Suprapubic skin (tissue), 4 donors: ENCODE results near the gene COL26A1. TPM values are rescaled to one million over a fixed set of nuclear protein-coding genes. Genes with fewer than 3 reads are reported as not detected.
A peak's percentile ranks its signal among the peaks of the same experiment; 100 is the strongest.

Experiments
- DNase-seq, 2 donors: peaks; one replicate each; pipeline ENCODE4 v3.0.0-alpha.2; 2019; ENCODE audit warnings: low spot score in 2 of 2
- H3K27ac ChIP-seq: fragments of 200-600 bp; sonication (generic); one replicate; pipeline ENCODE4 v1.5.1; 2019
- H3K27me3 ChIP-seq: fragments of 200-600 bp; sonication (generic); one replicate; pipeline ENCODE4 v1.5.1; 2019
- H3K36me3 ChIP-seq: fragments of 200-600 bp; sonication (generic); one replicate; pipeline ENCODE4 v1.5.1; 2019
- H3K4me1 ChIP-seq: fragments of 200-600 bp; sonication (generic); one replicate; pipeline ENCODE4 v1.5.1; 2019
- H3K4me3 ChIP-seq: fragments of 200-600 bp; sonication (generic); one replicate; pipeline ENCODE4 v1.5.1; 2019; ENCODE audit warnings: mild to moderate bottlenecking
- H3K9me3 ChIP-seq: fragments of 200-600 bp; sonication (generic); one replicate; pipeline ENCODE4 v1.5.1; 2019
- CTCF ChIP-seq, 2 donors: fragments of 200-600 bp in 1 of 2; fragments of 450-650 bp in 1 of 2; sonication (generic) in 1 of 2; IDR thresholded peaks; one replicate each; pipeline ENCODE4 v1.5.1; 2016 to 2019; ENCODE audit warnings: antibody characterized with exemption in 2 of 2, mild to moderate bottlenecking in 1 of 2, moderate library complexity in 1 of 2
- EP300 ChIP-seq: sonication (generic); formaldehyde crosslinking; IDR thresholded peaks from one replicate; pipeline ENCODE4 v1.6.1; 2017; ENCODE audit warnings: antibody characterized with exemption
- POLR2A ChIP-seq, 2 donors: fragments of 450-650 bp; IDR thresholded peaks; one replicate each; pipeline ENCODE4 v1.6.1; 2017; ENCODE audit warnings: antibody characterized with exemption in 2 of 2, mild to moderate bottlenecking in 2 of 2, moderate library complexity in 2 of 2
- POLR2AphosphoS5 ChIP-seq, 3 donors: sonication (generic); formaldehyde crosslinking; IDR thresholded peaks; one replicate each; pipeline ENCODE4 v1.6.1; 2017; ENCODE audit warnings: antibody characterized with exemption in 3 of 3
- WGBS: methylation state at CpG from one replicate; pipeline ENCODE4 v1.1.5; 2018; 5-methylcytosine and 5-hydroxymethylcytosine counted together
- total RNA-seq, 4 donors: library from RNA; depleted of rRNA; stranded (reverse); fragments of >200 nt; gene quantifications; one replicate each; pipeline ENCODE4 v1.1.0, GENCODE V29; 2016

Gene COL26A1
- total RNA-seq, 4 donors from 2014 or later, result 1.1 TPM; not detected in 3

- no peaks in the 10 kb centered on the region for H3K36me3 ChIP-seq
- 80% methylated on average over 9 of the region's 9 CpGs for WGBS
- H3K27me3 ChIP-seq, result peaks cover 29% of the 10 kb centered on the region
- peak in 1 of 2 donors; percentile 73 for DNase-seq
- TF ChIP-seq CTCF (IDR thresholded peaks at IDR 0.05) (no peak), POLR2A (IDR thresholded peaks at IDR 0.05) (no peak), POLR2AphosphoS5 (IDR thresholded peaks at IDR 0.05) (no peak), EP300 (no peak)
- H3K27ac ChIP-seq, result no peak overlapping the region
- no peak overlapping the region for H3K4me3 ChIP-seq
- H3K4me1 ChIP-seq, result peaks cover 10% of the 10 kb centered on the region
- no peaks in the 10 kb centered on the region for H3K9me3 ChIP-seq
These were observed 225.7 kb downstream of the COL26A1 start for GRCh38 chr7:101588131-101588935.

GRCh38 chr7:101589052-101589451, 226.4 kb downstream of the COL26A1 start:
- Histone ChIP-seq H3K27ac (no peak overlapping the region), H3K4me1 (peaks cover 10% of the 10 kb centered on the region)
- TF ChIP-seq POLR2AphosphoS5 (IDR thresholded peaks at IDR 0.05), result no peak

GRCh38 chr7:101589976-101590662, 227.4 kb downstream of the COL26A1 start:
- Histone ChIP-seq H3K9me3 (no peaks in the 10 kb centered on the region), H3K27me3 (peaks cover 43% of the 10 kb centered on the region), H3K36me3 (no peaks in the 10 kb centered on the region), H3K4me3 (no peak overlapping the region), H3K4me1 (peaks cover 10% of the 10 kb centered on the region), H3K27ac (no peak overlapping the region)
- no peak for TF ChIP-seq CTCF (IDR thresholded peaks at IDR 0.05)
- TF ChIP-seq POLR2AphosphoS5 (IDR thresholded peaks at IDR 0.05), result no peak
- no peak for TF ChIP-seq POLR2A (IDR thresholded peaks at IDR 0.05)
- TF ChIP-seq EP300, result no peak
- peak in 1 of 2 donors; percentile 63 for DNase-seq
- 59% methylated on average over 10 of the region's 15 CpGs for WGBS

More at GRCh38 chr7:101589052-101589451, 226.4 kb downstream of the COL26A1 start:
- Histone ChIP-seq H3K4me3 (no peak overlapping the region), H3K27me3 (peaks cover 33% of the 10 kb centered on the region), H3K9me3 (no peaks in the 10 kb centered on the region), H3K36me3 (no peaks in the 10 kb centered on the region)
- WGBS, result 79% methylated on average over 5 of the region's 5 CpGs
- DNase-seq, result peak in 1 of 2 donors; percentile 52

- TF ChIP-seq POLR2AphosphoS5 (IDR thresholded peaks at IDR 0.05) (no peak), POLR2A (IDR thresholded peaks at IDR 0.05) (no peak), EP300 (no peak), CTCF (IDR thresholded peaks at IDR 0.05) (no peak)
- DNase-seq, result peak in 1 of 2 donors; percentile 62
- peaks cover 10% of the 10 kb centered on the region for H3K4me1 ChIP-seq
- H3K9me3 ChIP-seq, result no peaks in the 10 kb centered on the region
- no peaks in the 10 kb centered on the region for H3K36me3 ChIP-seq
- H3K27ac ChIP-seq, result no peak overlapping the region
- H3K4me3 ChIP-seq, result no peak overlapping the region
- peaks cover 50% of the 10 kb centered on the region for H3K27me3 ChIP-seq
- 62% methylated on average over 10 of the region's 18 CpGs for WGBS
These were observed 228.2 kb downstream of the COL26A1 start for GRCh38 chr7:101590663-101591435.

GRCh38 chr7:101591504-101591903, 228.8 kb downstream of the COL26A1 start:
- TF ChIP-seq EP300 (no peak), POLR2AphosphoS5 (IDR thresholded peaks at IDR 0.05) (no peak)
- H3K27me3 ChIP-seq, result peaks cover 54% of the 10 kb centered on the region
- H3K9me3 ChIP-seq, result no peaks in the 10 kb centered on the region
- no peak overlapping the region for H3K27ac ChIP-seq
- no peaks in the 10 kb centered on the region for H3K36me3 ChIP-seq
- DNase-seq, result peak in 1 of 2 donors; percentile 12
- H3K4me1 ChIP-seq, result peaks cover 10% of the 10 kb centered on the region
- H3K4me3 ChIP-seq, result no peak overlapping the region
- WGBS, result 89% methylated on average over 2 of the region's 2 CpGs
